ENCODE results near the gene SYT11. TPM values are rescaled to one million over a fixed set of nuclear protein-coding genes. Genes with fewer than 3 reads are reported as not detected.

The SYT11 gene
- total and polyA plus RNA-seq, 4 donors: 0.91 to 22.4 (median 8.1) TPM

DNA sequence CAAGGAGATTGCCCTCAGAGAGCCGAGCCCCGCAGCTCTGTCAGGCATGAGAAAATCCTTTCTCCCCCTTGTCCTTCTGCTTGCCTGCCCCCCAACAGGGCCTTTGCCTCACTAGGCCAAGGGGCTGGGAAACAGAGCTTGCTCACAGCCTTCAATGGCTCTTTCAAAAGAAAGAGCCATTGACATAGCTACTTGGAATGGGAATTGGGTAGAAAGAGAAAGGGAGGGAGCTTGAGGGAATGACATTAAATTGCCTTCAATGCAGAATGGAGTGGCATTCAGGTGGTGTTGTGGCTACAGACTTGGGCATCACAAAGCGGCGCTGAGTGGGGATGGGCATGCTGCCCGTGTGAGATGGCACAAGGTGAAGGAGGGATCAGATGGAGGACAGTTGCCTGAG, 13.2 kb downstream of the SYT11 start:
- no peak for DNase-seq

DNA sequence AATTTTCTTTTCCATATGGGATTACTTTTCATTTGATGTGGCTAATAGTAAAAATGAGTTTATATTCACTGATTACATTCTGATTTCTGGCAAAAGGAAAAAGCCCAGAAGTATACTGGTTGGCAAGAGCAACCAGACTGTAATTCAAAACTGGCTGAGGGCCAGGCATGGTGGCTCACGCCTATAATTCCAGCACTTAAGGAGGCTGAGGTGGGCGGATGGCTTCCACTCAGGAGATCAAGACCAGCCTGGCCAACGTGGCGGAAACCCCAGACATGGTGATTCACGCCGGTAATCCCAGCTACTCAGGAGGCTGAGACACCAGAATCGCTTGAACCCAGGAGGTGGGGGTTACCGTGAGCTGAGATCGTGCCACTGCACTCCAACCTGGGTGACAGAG, 14.5 kb downstream of the SYT11 start:
- ATAC-seq (ENCODE audit: insufficient read depth, low FRiP score) (no peak), DNase-seq (peak; percentile 22 to 47 (median 41))
- no peaks in the 10 kb centered on the region for H3K9me3 ChIP-seq (ENCODE audit: control insufficient read depth in 4 of 4, insufficient read depth in 3 of 4, low read length in 3 of 4)
- H3K27ac ChIP-seq (ENCODE audit: low read depth in 1 of 2, low read length in 1 of 2): no peak overlapping the region
- 75 to 80% methylated on average over 9 of the region's 9 CpGs for WGBS, 2 donors
- no peaks in the 10 kb centered on the region for H3K27me3 ChIP-seq (ENCODE audit: control insufficient read depth in 3 of 3, insufficient read depth in 3 of 3, low read length in 2 of 3)
- H3K9ac ChIP-seq (ENCODE audit: insufficient read depth in 1 of 2, low read length in 2 of 2): no peak overlapping the region
- TF ChIP-seq, protein P1, sequence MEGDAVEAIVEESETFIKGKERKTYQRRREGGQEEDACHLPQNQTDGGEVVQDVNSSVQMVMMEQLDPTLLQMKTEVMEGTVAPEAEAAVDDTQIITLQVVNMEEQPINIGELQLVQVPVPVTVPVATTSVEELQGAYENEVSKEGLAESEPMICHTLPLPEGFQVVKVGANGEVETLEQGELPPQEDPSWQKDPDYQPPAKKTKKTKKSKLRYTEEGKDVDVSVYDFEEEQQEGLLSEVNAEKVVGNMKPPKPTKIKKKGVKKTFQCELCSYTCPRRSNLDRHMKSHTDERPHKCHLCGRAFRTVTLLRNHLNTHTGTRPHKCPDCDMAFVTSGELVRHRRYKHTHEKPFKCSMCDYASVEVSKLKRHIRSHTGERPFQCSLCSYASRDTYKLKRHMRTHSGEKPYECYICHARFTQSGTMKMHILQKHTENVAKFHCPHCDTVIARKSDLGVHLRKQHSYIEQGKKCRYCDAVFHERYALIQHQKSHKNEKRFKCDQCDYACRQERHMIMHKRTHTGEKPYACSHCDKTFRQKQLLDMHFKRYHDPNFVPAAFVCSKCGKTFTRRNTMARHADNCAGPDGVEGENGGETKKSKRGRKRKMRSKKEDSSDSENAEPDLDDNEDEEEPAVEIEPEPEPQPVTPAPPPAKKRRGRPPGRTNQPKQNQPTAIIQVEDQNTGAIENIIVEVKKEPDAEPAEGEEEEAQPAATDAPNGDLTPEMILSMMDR (IDR thresholded peaks at IDR 0.05; ENCODE audit: control extremely low read depth, extremely low read depth): no peak
- peaks cover 0 to 2% (median 0%) of the 10 kb centered on the region in 4 donors for H3K36me3 ChIP-seq (ENCODE audit: control insufficient read depth in 4 of 4, insufficient read depth in 4 of 4, low read length in 4 of 4)
- H3K4me3 ChIP-seq: no peak overlapping the region
- peaks cover 0 to 3% (median 0%) of the 10 kb centered on the region in 5 donors for H3K4me1 ChIP-seq (ENCODE audit: control insufficient read depth in 5 of 5, insufficient read depth in 5 of 5, low read length in 5 of 5)

More for the DNA sequence above, 13.2 kb downstream of the SYT11 start:
- no peak for ATAC-seq (ENCODE audit: insufficient read depth, low FRiP score)
- Histone ChIP-seq H3K36me3 (ENCODE audit: control insufficient read depth in 4 of 4, insufficient read depth in 4 of 4, low read length in 4 of 4) (peaks cover 0 to 2% (median 0%) of the 10 kb centered on the region in 4 donors), H3K9me3 (ENCODE audit: control insufficient read depth in 4 of 4, insufficient read depth in 3 of 4, low read length in 3 of 4) (no peaks in the 10 kb centered on the region), H3K9ac (ENCODE audit: insufficient read depth in 1 of 2, low read length in 2 of 2) (no peak overlapping the region), H3K4me3 (no peak overlapping the region), H3K4me1 (ENCODE audit: control insufficient read depth in 5 of 5, insufficient read depth in 5 of 5, low read length in 5 of 5) (peaks cover 0 to 3% (median 0%) of the 10 kb centered on the region in 5 donors), H3K27me3 (ENCODE audit: control insufficient read depth in 3 of 3, insufficient read depth in 3 of 3, low read length in 2 of 3) (no peaks in the 10 kb centered on the region), H3K27ac (ENCODE audit: low read depth in 1 of 2, low read length in 1 of 2) (no peak overlapping the region)
- WGBS, 2 donors: 91 to 96% methylated on average over 5 of the region's 5 CpGs
- TF ChIP-seq, protein P1 (IDR thresholded peaks at IDR 0.05; ENCODE audit: control extremely low read depth, extremely low read depth): no peak

DNA sequence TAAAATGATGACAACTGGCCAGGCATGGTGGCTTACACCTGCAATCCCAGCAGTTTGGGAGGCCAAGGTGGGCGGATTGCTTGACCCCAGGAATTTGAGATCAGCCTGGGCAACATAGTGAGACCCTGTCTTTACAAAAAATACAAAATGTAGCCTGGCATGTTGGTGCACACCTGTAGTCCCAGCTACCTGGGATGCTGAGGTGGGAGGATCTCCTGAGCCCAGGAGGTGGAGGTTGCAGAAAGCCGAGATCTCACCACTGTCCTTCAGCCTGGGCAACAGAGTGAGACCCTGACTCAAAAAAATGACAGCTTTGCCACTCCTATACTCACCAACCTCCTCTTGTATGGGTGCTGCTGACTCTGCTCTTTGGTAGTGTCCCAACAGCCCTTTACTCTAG, 18.6 kb downstream of the SYT11 start:
- no peak overlapping the region for H3K4me3 ChIP-seq
- no peak for DNase-seq
- ATAC-seq (ENCODE audit: insufficient read depth, low FRiP score): no peak
- H3K4me1 ChIP-seq (ENCODE audit: control insufficient read depth in 5 of 5, insufficient read depth in 5 of 5, low read length in 5 of 5): no peaks in the 10 kb centered on the region
- H3K9me3 ChIP-seq (ENCODE audit: control insufficient read depth in 4 of 4, insufficient read depth in 3 of 4, low read length in 3 of 4): no peaks in the 10 kb centered on the region
- H3K9ac ChIP-seq (ENCODE audit: insufficient read depth in 1 of 2, low read length in 2 of 2): no peak overlapping the region
- WGBS, 2 donors: 90 to 97% methylated on average over 2 of the region's 2 CpGs
- no peaks in the 10 kb centered on the region for H3K27me3 ChIP-seq (ENCODE audit: control insufficient read depth in 3 of 3, insufficient read depth in 3 of 3, low read length in 2 of 3)
- TF ChIP-seq, protein P1 (IDR thresholded peaks at IDR 0.05; ENCODE audit: control extremely low read depth, extremely low read depth): no peak
- H3K27ac ChIP-seq (ENCODE audit: low read depth in 1 of 2, low read length in 1 of 2): no peak overlapping the region
- H3K36me3 ChIP-seq (ENCODE audit: control insufficient read depth in 4 of 4, insufficient read depth in 4 of 4, low read length in 4 of 4): peaks cover 0 to 4% (median 0%) of the 10 kb centered on the region in 4 donors

DNA sequence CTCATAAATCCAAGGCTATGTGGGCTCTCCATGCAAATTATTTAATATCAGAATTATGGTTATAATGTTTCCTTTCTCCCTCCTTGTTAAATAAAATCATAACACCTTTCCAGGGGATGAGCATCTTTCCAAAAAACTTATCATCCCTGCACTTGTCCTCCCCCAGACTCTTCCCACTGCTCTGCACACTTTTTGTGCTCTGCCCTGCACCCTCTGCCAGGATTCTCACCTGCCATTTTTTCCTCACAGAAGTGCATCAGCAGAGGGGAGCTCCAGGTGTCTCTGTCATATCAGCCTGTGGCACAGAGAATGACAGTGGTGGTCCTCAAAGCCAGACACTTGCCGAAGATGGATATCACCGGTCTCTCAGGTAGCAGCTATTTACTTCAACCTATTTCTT, 20.9 kb downstream of the SYT11 start:
- peaks cover 0 to 4% (median 0%) of the 10 kb centered on the region in 4 donors for H3K36me3 ChIP-seq (ENCODE audit: control insufficient read depth in 4 of 4, insufficient read depth in 4 of 4, low read length in 4 of 4)

More for the DNA sequence above, 20.9 kb downstream of the SYT11 start:
- 96 to 98% methylated on average over 2 of the region's 2 CpGs for WGBS, 2 donors
- no peaks in the 10 kb centered on the region for H3K4me1 ChIP-seq (ENCODE audit: control insufficient read depth in 5 of 5, insufficient read depth in 5 of 5, low read length in 5 of 5)
- DNase-seq (no peak), ATAC-seq (ENCODE audit: insufficient read depth, low FRiP score) (no peak)
- TF ChIP-seq, protein P1 (IDR thresholded peaks at IDR 0.05; ENCODE audit: control extremely low read depth, extremely low read depth): no peak
- H3K27ac ChIP-seq (ENCODE audit: low read depth in 1 of 2, low read length in 1 of 2): no peak overlapping the region
- no peak overlapping the region for H3K4me3 ChIP-seq
- H3K9me3 ChIP-seq (ENCODE audit: control insufficient read depth in 4 of 4, insufficient read depth in 3 of 4, low read length in 3 of 4): no peaks in the 10 kb centered on the region
- no peaks in the 10 kb centered on the region for H3K27me3 ChIP-seq (ENCODE audit: control insufficient read depth in 3 of 3, insufficient read depth in 3 of 3, low read length in 2 of 3)
- H3K9ac ChIP-seq (ENCODE audit: insufficient read depth in 1 of 2, low read length in 2 of 2): no peak overlapping the region

Data from lung (tissue), 12 donors.